ENCODE measurements around the gene C1QA.
"Not testable (repeated sequence)": the region's sequence is repeated elsewhere in the genome, so short reads cannot be mapped to it uniquely, and the experiment has no call there.

Gene C1QA

GRCh38 chr1:22673486-22674409 is 37.3 kb downstream of the C1QA start:
- DNase-seq (ENCODE audit: low read depth), result no peak

GRCh38 chr1:22674410-22674749 is 38.0 kb downstream of the C1QA start:
- no peak for DNase-seq (ENCODE audit: low read depth)

DNA sequence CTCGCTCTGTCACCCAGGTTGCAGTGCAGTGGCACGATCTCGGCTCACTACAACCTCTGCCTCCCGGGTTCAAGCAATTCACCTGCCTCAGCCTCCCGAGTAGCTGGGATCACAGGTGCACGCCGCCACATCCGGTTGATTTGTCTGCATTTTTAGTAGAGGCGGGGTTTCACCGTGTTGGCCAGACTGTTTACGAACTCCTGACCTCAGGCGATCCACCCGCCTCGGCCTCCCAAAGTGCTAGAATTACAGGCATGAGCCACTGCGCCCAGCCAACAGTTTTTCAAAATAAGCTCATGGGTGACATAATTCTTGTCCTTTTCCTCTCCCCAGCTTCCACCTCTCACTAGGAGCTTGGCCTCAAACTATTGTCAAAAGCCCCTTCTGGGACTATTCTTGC is 39.7 kb downstream of the C1QA start:
- DNase-seq (ENCODE audit: low read depth), result not testable (repeated sequence)

GRCh38 chr1:22676916-22677583 is 40.6 kb downstream of the C1QA start:
- DNase-seq (ENCODE audit: low read depth), result no peak

DNA sequence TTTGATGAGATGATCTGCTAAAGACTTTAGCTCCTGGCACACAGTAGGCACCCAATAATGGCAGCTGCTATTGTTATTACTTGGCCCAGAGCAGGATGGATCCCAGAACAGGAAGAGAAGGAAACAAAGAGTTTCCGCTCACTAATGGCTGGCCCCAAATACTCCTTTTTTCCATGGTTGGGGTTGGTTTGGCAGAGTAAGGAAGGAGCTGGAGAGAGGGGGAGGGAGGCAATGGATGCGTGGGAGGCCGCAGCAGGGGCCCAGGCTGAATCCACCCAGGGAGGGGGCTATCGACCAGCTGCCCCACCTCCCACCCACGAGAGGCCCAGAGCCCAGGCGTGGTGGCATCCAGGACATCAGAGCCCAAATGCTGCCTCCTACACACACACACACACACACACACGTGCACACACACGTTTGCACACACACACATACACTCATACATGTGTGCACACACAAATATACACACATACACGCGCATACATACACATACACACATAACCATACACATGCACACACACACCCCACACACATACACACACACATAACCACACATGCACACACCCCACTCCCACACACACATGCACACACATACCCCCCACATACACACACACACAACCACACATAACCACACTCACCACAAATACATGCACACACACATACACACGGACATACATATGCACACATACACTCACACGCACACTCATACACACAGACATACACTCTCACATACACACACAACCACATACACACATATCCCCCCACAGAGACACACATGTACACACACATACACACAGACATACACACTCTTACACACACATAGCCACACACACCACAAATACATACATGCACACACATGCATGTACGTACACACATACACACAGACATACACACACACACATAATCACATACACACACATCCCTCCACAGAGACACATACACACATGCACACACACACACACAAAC is 41.8 kb downstream of the C1QA start:
- no peak for DNase-seq (ENCODE audit: low read depth)

- no peak for DNase-seq (ENCODE audit: low read depth)
Observed at GRCh38 chr1:22680726-22681125, 44.3 kb downstream of the C1QA start.

DNA sequence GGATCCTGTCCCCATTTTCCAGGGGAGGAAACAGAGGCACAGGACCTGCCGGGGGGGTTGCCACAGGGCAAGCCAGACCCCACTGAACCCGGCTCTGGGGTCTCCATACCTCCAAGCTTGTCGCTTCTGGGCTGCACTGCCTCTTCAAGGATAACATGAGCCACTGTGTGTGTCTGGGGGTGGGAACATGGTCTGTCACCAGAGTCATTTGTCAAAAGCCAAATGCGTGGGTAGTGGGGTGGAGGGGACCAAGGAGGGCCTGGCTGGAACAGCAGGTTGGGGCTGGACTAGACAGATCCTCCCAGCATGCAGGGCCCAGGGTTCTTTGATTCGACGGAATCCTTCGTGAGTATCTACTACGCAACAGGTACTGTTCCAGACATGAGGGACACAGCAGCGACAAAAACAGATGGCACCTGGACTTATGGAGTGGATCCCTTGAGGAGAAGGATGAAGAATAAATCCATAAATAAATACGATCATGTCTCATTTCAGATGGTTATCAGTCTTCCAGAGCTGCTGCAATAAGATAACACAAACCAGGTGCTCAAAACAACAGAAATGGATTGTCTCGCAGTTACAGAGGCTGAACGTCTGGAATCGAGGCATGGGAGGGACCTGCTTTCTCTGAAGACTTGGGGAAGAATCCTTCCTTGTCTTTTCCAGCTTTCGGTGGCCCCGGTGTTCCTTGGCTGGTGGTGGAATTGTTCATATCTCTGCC is 45.3 kb downstream of the C1QA start:
- no peak for DNase-seq (ENCODE audit: low read depth)

GRCh38 chr1:22683547-22683946 is 47.1 kb downstream of the C1QA start:
- DNase-seq (ENCODE audit: low read depth), result no peak

GRCh38 chr1:22685591-22686059 is 49.2 kb downstream of the C1QA start:
- DNase-seq (ENCODE audit: low read depth), result no peak

DNA sequence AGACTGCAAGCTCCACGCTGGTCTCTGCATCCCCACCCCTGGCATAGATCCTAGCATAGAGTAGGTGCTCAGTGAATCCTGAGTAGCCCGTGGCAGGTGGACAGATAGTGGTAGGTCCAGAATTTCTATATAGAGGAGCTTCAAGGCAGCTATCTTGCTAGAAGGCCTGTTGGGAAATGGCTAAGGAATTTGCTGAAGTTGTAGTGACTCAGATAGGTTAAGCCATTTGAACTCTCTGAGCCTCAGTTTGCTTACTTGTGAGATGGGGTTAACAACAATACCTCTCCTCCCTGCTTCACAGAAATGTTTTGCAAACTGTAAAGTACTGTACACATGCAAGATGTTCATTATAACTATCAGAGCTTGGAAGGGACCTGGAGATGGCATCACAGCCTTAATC is 50.8 kb downstream of the C1QA start:
- DNase-seq (ENCODE audit: low read depth), result no peak

- DNase-seq (ENCODE audit: low read depth), result no peak
Observed at GRCh38 chr1:22688466-22688865, 52.0 kb downstream of the C1QA start.

All from stimulated activated CD8-positive, alpha-beta memory T cell treated with anti-CD3 and anti-CD28 coated beads, Interleukin-4, amount 100 ng/mL, for 24 hours (primary cell).